HG02973 (cell line): Measurements from ENCODE around the gene HERC3.

ENCODE experiments used
- ATAC-seq: cut with Tn5 transposase; IDR thresholded peaks from one replicate; pipeline ENCODE4 v1.9.1; 2021; ENCODE audit warnings: moderate library complexity; ENCODE audit not compliant: unreplicated experiment

HERC3 gene

GRCh38 chr4:88713782-88714181 lies 121.5 kb downstream of the HERC3 start:
- no peak for ATAC-seq

DNA sequence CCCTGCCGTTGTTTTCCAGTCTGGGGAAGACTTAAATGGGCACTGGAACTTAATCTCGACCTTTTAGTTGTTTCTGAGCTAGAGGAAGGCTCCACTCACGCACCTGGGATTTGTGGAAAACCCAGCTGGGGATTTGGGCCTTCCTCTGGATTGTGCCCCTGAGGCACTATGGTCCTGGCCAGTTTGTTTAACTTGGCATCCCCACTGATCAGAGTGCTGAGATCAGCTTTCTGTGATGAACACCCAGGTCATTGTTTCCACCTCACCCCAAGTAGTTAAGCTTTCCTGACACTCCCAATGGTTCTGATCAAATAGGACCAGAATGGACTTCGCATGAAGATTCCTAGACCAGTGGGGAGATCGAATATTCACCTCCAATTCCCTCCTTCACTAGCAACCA lies 125.8 kb downstream of the HERC3 start:
- no peak for ATAC-seq

DNA sequence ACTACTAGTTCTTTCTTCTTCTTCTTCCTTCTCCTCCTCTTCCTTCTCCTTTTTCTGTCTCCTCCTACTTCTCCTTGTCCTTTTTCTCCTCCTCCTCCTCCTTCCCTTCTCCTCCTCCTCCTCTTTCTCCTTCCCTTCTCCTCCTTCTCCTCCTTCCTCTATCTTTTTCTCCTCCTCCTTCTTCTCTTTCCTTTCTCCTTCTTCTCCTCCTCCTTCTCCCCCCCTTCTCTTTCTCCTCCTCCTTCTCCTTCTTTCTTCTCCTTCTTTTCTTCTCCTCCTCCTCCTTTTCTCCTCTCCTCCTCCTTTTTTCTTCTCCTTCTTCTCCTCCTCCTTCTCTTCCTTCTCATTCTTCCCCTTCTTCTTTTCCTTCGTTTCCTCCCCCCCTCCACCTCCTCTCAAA lies 127.1 kb downstream of the HERC3 start:
- no peak for ATAC-seq

DNA sequence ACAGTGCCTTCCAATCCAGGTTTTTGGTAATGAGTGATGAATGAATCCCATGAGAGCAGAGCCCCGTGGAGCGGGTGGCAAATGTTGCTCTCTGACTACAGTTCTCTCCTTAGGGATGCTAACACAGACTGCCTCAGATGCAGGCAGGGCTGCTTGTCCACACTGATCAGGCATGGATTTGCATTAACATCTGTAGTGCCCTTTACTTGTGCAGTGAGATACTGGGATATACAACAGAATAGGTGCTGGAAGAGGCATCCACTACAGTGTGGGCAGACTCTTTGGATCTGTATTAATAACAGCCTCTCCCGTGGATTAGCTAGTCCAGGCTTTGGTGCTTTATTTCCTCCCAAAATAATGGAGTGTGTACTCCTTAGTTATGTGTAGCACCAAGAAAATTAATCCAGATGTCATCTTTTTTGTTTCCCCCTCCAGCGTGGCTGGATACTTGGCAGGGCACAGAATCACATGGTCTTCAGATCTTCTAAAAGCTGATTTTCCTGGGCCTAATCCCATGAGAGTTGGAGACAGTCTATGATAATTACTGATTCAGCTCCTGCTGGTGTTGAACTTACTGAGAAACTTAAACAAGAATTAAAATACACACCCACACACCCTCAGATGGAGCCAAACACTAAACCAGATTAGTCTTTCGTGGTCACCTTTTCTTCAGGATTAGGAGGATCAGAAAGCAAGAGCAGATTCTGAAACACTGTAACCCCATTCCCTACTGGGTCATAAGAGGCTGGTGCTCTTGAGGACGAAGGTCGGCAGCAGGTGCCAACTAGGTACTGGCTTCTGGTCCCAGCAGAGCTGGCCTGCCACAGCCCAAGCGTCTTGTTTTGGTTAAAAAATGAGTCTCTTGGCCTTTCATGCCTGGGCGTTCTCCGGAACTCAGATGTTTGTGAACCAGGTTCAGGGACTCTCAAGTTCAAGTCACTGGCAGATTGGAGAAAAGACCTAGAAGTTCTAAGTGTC lies 128.5 kb downstream of the HERC3 start:
- no peak for ATAC-seq

- no peak for ATAC-seq
These were observed 130.0 kb downstream of the HERC3 start for GRCh38 chr4:88722276-88722780.

GRCh38 chr4:88722828-88723227 lies 130.5 kb downstream of the HERC3 start:
- no peak for ATAC-seq

GRCh38 chr4:88724406-88724805 lies 132.1 kb downstream of the HERC3 start:
- ATAC-seq, result no peak

DNA sequence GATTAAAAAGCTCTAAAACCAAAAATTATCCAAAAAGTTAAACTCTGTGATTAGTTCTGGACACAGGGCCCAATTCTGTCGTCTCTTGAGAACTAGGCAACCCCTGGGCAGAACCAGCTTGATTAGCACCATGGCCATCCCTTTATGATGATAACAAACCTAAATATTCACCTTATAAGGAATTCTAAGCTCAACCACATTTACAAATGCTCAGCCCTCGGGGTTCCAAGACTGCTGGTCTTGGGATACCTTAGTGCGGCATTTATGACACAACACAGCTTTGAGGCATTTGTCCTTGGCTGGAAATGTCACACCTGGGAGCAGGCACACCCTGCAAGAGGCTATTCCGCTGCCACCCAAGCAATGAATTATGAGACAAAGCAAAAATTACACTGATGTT lies 132.9 kb downstream of the HERC3 start:
- ATAC-seq, result no peak

GRCh38 chr4:88725986-88726385 lies 133.7 kb downstream of the HERC3 start:
- ATAC-seq, result no peak

DNA sequence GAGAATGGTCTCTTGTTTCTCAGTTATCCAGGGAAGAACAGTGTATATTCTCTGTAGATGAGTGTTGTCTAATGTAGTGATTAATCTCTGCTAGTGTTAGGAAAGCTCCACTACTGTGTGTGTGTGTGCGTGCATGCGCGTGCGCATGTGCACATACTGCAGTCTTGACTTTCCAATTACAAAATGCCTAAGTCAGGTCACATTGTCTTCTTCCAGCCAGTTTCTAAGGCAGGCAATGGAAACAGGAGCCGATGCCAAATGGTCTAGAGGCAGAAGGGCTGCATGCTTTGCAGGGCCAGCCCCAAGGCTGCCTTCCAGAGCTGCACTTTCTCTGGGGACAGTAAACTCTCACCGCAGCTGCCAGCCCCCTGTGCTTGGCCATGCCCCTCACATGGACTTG lies 135.9 kb downstream of the HERC3 start:
- ATAC-seq, result no peak

DNA sequence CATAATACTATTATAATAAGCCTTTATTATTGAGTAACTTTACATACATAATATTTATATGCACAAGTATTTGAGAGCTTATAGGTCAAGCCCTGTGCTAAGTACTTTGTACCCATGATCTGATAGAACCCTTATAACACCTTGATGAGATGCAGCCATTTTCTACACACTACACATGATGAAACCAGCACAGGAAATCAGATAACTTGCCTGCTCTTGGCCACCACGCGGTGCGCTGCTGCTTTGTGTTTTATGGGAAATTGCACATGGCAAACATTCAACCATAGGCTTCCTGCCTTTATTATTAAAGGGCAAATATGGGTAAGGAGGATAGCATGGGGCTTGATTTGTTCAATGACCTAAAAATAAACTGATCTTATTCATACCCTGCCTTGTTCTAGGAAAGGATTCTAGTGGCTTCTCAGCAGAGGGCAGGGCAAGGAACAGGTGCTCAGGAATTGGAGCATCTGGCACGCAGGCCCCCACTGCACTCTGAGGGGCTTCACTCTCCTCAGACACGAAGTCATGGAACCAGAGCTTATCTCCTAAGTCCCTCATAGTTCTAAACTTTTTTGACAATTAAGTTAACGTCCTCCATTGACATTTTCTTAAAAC lies 137.0 kb downstream of the HERC3 start:
- no peak for ATAC-seq

GRCh38 chr4:88730811-88731210 lies 138.5 kb downstream of the HERC3 start:
- no peak for ATAC-seq

- no peak for ATAC-seq
These were observed 139.1 kb downstream of the HERC3 start for GRCh38 chr4:88731381-88731780.

GRCh38 chr4:88732714-88733368 lies 140.6 kb downstream of the HERC3 start:
- ATAC-seq, result no peak

DNA sequence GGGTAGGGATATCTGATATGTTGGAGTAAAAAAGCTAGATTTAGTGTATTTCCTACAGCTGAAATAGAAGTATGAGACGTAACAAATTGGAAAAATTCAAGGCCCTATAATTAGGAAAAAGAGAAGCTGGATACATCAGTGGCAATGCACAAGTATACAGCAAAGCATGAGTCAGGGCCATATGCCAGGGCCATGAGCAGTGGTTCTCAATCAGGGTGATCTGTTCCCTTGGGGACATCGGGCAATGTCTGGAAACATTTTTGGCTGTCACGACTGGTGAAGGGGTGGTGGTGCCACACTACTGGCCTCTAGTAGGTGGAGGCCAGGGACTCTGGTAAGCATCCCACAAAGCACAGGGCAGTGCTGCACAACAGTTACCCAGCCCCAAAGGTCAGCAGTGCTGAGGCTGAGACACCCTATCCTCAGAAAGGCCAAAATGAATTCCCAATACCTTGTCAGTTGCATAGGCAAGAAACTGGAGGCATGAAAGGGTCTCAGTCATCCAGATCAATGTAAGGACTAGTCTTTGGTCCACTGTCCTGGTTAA lies 142.2 kb downstream of the HERC3 start:
- no peak for ATAC-seq

DNA sequence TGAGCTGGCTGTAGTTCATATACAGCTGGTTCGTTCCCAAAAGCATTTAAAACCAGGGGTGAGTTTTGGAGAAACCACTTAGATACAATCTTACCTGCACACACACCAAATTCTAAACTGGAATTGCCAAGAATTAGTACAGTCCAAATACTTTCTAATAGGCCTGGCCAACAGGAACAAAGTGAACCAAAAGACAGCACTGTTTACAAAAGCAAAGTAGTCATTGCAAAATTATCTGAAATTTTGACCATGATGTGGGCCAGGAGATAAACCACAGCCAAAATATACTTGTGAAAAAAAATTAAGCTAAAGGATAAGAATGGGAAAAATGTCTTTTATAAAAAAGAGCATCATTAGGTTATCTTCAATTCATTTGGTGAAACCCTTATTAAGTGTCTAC lies 143.3 kb downstream of the HERC3 start:
- no peak for ATAC-seq

DNA sequence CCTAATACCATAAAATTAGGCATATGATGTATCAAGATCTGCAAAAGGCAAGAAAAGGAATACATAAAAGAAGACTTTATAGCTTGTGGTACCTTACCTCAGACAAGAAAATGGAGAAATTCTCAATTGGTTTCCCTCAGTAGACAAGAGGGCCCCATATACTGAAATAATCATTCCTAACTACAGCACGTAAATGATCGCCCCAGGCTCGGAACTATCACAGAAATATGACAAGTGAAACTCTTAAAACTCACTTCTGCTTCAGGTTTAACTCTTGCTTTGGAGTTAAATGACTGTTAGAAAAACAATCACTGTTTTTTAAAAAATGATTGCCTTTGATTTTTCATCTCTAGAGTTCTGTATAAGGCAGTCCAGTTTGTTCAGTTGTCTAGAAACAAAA lies 144.0 kb downstream of the HERC3 start:
- no peak for ATAC-seq

GRCh38 chr4:88737307-88737941 lies 145.1 kb downstream of the HERC3 start:
- ATAC-seq, result peak; percentile 86

DNA sequence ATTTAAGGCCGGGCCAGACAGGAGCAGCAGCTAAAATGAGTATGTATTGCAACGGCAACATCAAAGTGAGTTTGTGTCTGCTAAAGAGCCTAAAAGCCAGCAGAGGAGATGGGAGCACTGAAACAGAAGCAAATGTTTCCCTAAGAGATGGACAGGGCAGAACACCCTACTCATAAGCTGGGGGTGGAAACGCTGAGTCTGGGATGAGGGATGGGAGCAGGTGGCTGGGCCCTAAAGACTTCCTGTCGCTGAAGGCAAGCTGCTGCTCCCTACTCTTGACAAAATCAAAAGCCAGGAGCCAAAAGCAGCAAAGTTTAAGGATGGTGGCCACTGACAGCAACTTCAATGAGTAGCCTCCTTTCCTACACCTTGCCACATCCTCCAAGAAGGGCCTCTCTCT lies 145.9 kb downstream of the HERC3 start:
- ATAC-seq, result no peak

GRCh38 chr4:88742561-88742960 lies 150.3 kb downstream of the HERC3 start:
- ATAC-seq, result no peak

- ATAC-seq, result no peak
These were observed 151.4 kb downstream of the HERC3 start for GRCh38 chr4:88743696-88744095.
